HG02798 (cell line): ENCODE results near the gene CXXC4.

ENCODE experiments used
- ATAC-seq: cut with Tn5 transposase; IDR thresholded peaks from one replicate; pipeline ENCODE4 v1.9.1; 2021; ENCODE audit warnings: mild to moderate bottlenecking; ENCODE audit not compliant: unreplicated experiment, poor library complexity

Gene CXXC4

GRCh38 chr4:104494822-104495559, at the start of gene CXXC4:
CXXC4 (minus strand) TSS chr4:104494894; CDS start chr4:104491802, 3,092 bp downstream.
- peak; percentile 24 for ATAC-seq

- ATAC-seq: no peak
Observed at GRCh38 chr4:104533156-104533555, 38.5 kb upstream of the CXXC4 start.

GRCh38 chr4:104532677-104533076, 38.0 kb upstream of the CXXC4 start:
- no peak for ATAC-seq

- ATAC-seq: no peak
Observed at GRCh38 chr4:104531390-104531789, 36.7 kb upstream of the CXXC4 start.

GRCh38 chr4:104530426-104530825, 35.7 kb upstream of the CXXC4 start:
- no peak for ATAC-seq

- no peak for ATAC-seq
Observed at GRCh38 chr4:104524591-104524990, 29.9 kb upstream of the CXXC4 start.

- no peak for ATAC-seq
Observed at GRCh38 chr4:104524026-104524425, 29.3 kb upstream of the CXXC4 start.

- peak; percentile 93 for ATAC-seq
Observed at GRCh38 chr4:104519588-104519987, 24.9 kb upstream of the CXXC4 start.

GRCh38 chr4:104516884-104517283, 22.2 kb upstream of the CXXC4 start:
- no peak for ATAC-seq

- no peak for ATAC-seq
Observed at GRCh38 chr4:104508224-104508623, 13.5 kb upstream of the CXXC4 start.

- no peak for ATAC-seq
Observed at GRCh38 chr4:104507112-104507511, 12.4 kb upstream of the CXXC4 start.

GRCh38 chr4:104504536-104504935, 9.8 kb upstream of the CXXC4 start:
- ATAC-seq: no peak

GRCh38 chr4:104502471-104502870, 7.8 kb upstream of the CXXC4 start:
- ATAC-seq: no peak

- no peak for ATAC-seq
Observed at GRCh38 chr4:104501290-104501689, 6.6 kb upstream of the CXXC4 start.

GRCh38 chr4:104500442-104500841, 5.7 kb upstream of the CXXC4 start:
- ATAC-seq: no peak

GRCh38 chr4:104494185-104494584, 509 bp downstream of the CXXC4 start:
- no peak for ATAC-seq

GRCh38 chr4:104493081-104493831, 1.4 kb downstream of the CXXC4 start:
- ATAC-seq: no peak

GRCh38 chr4:104492183-104492771, 2.4 kb downstream of the CXXC4 start:
- ATAC-seq: peak; percentile 30

GRCh38 chr4:104491481-104492182, 3.1 kb downstream of the CXXC4 start:
- peak; percentile 26 for ATAC-seq

GRCh38 chr4:104490770-104491480, 3.8 kb downstream of the CXXC4 start:
- peak; percentile 30 for ATAC-seq
